Urinary bladder (tissue), 4 donors: ENCODE results near the gene ANAPC15. TPM values are rescaled to one million over a fixed set of nuclear protein-coding genes. Genes with fewer than 3 reads are reported as not detected.
"Not testable (repeated sequence)": the region's sequence is repeated elsewhere in the genome, so short reads cannot be mapped to it uniquely, and the experiment has no call there.

ENCODE experiments used
- DNase-seq: peaks from one replicate; pipeline ENCODE4 v3.0.0-alpha.2; 2015; ENCODE audit errors: extremely low spot score
- H3K27ac ChIP-seq: one replicate; pipeline ENCODE4 v1.5.1; 2013; ENCODE audit warnings: low read depth, mild to moderate bottlenecking, moderate library complexity
- H3K36me3 ChIP-seq: one replicate; pipeline ENCODE4 v1.6.1; 2013; ENCODE audit warnings: mild to moderate bottlenecking, moderate library complexity; ENCODE audit not compliant: insufficient read depth
- H3K4me1 ChIP-seq: one replicate; pipeline ENCODE4 v1.6.1; 2013; ENCODE audit warnings: mild to moderate bottlenecking, moderate library complexity; ENCODE audit not compliant: insufficient read depth
- H3K4me3 ChIP-seq: one replicate; pipeline ENCODE4 v1.5.1; 2013; ENCODE audit warnings: low read depth, low read length
- WGBS: extraction: QIAGEN DNeasy Blood & Tissue Kit; methylation state at CpG from one replicate; pipeline ENCODE4 v1.1.7; 2013; 5-methylcytosine and 5-hydroxymethylcytosine counted together
- polyA plus RNA-seq: library from polyadenylated mRNA; stranded (reverse); fragments of 200-250 nt; gene quantifications from one replicate; pipeline ENCODE4 v1.2.3, GENCODE V29; 2013
- total RNA-seq: library from RNA; depleted of rRNA; stranded (reverse); fragments of >200 nt; gene quantifications from one replicate; pipeline ENCODE4 v1.2.3, GENCODE V29; 2014
- donor health status: healthy with polysubstance abuse.
- donor health status: healthy.

ANAPC15 gene
- total and polyA plus RNA-seq, 2 donors = 7.7 to 54.9 TPM

- WGBS = 78% methylated on average over 12 of the region's 12 CpGs
- H3K36me3 ChIP-seq = no peaks in the 10 kb centered on the region
- no peaks in the 10 kb centered on the region for H3K4me1 ChIP-seq
- H3K4me3 ChIP-seq = no peak overlapping the region
- DNase-seq = no peak
- H3K27ac ChIP-seq = no peak overlapping the region
Observed at GRCh38 chr11:72138821-72139390, 26.4 kb upstream of the ANAPC15 start.

- Histone ChIP-seq H3K4me3 (no peak overlapping the region), H3K36me3 (no peaks in the 10 kb centered on the region), H3K27ac (no peak overlapping the region), H3K4me1 (no peaks in the 10 kb centered on the region)
- 94% methylated on average over 4 of the region's 4 CpGs for WGBS
- no peak for DNase-seq
Observed at GRCh38 chr11:72136684-72137262, 24.3 kb upstream of the ANAPC15 start.

GRCh38 chr11:72135891-72136683, 23.6 kb upstream of the ANAPC15 start:
- Histone ChIP-seq H3K4me1 (no peaks in the 10 kb centered on the region), H3K36me3 (no peaks in the 10 kb centered on the region), H3K27ac (no peak overlapping the region), H3K4me3 (no peak overlapping the region)
- 86% methylated on average over 14 of the region's 14 CpGs for WGBS
- DNase-seq = no peak

DNA sequence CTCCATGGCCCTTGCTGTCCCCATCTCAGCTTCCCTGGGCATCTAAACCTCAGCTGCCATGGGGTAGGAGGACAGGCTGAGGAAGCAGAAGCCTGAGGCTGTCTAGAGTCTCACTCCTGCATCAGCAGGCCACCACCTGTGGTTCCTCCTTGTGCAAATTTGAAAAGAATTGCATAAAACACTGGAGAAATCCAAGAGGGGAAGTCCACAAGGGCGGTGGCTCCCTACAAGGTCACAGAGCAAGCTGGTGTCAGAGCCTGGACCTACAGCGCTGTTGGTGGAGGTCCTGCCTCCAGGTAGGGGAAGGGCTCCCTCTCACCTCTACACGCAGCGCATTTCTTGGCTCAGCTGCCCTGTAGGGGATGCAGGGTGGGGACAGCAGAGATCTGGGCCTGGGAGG, 23.0 kb upstream of the ANAPC15 start, which contains the start of gene FOLR3:
FOLR3 (plus strand) TSS at position 253 of the 400 bp plus-strand sequence. CDS start 228 bp downstream, outside the sequence.
- not testable (repeated sequence) for H3K4me3 ChIP-seq, H3K27ac ChIP-seq, H3K4me1 ChIP-seq, DNase-seq, H3K36me3 ChIP-seq
- WGBS = 86% methylated on average over 4 of the region's 4 CpGs

GRCh38 chr11:72132646-72133045, 20.2 kb upstream of the ANAPC15 start:
- Histone ChIP-seq H3K4me3 (no peak overlapping the region), H3K36me3 (no peaks in the 10 kb centered on the region), H3K27ac (no peak overlapping the region), H3K4me1 (no peaks in the 10 kb centered on the region)
- DNase-seq = no peak
- 83% methylated on average over 2 of the region's 2 CpGs for WGBS

DNA sequence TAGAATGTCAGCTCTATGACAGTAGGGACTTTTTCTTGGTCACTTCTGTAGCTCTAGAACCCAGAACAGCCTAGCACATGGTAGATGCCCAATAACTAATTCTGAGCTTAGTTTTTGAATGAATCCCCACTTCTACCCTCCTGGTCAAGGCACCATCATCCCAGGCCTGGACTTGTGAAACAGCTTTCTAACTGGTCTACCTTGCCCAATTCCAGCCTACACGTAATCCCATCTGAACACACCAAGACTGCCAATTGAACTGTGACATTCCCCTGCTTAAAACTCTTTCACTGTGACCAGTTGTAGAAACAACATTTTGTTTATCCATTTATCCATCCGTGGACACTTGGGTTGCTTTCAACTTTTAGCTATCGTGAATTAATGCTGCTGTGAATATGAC, 16.9 kb upstream of the ANAPC15 start:
- no peak for DNase-seq
- Histone ChIP-seq H3K4me1 (no peaks in the 10 kb centered on the region), H3K36me3 (no peaks in the 10 kb centered on the region), H3K4me3 (no peak overlapping the region), H3K27ac (no peak overlapping the region)
- WGBS = 84% methylated on average over 3 of the region's 3 CpGs

- no peak for DNase-seq
- 56% methylated on average over 2 of the region's 2 CpGs for WGBS
- no peak overlapping the region for H3K4me3 ChIP-seq
- H3K36me3 ChIP-seq = no peaks in the 10 kb centered on the region
- H3K27ac ChIP-seq = no peak overlapping the region
- H3K4me1 ChIP-seq = no peaks in the 10 kb centered on the region
Observed at GRCh38 chr11:72127923-72128322, 15.4 kb upstream of the ANAPC15 start.

- no peaks in the 10 kb centered on the region for H3K36me3 ChIP-seq
- 60% methylated on average over 1 of the region's 1 CpG for WGBS
- no peak overlapping the region for H3K4me3 ChIP-seq
Observed at GRCh38 chr11:72125956-72126355, 13.5 kb upstream of the ANAPC15 start.

GRCh38 chr11:72124046-72124445, 11.6 kb upstream of the ANAPC15 start:
- Histone ChIP-seq H3K4me1 (no peaks in the 10 kb centered on the region), H3K4me3 (no peak overlapping the region), H3K27ac (no peak overlapping the region), H3K36me3 (no peaks in the 10 kb centered on the region)
- WGBS = 87% methylated on average over 6 of the region's 6 CpGs
- no peak for DNase-seq

More at GRCh38 chr11:72125956-72126355, 13.5 kb upstream of the ANAPC15 start:
- Histone ChIP-seq H3K27ac (no peak overlapping the region), H3K4me1 (no peaks in the 10 kb centered on the region)
- no peak for DNase-seq

DNA sequence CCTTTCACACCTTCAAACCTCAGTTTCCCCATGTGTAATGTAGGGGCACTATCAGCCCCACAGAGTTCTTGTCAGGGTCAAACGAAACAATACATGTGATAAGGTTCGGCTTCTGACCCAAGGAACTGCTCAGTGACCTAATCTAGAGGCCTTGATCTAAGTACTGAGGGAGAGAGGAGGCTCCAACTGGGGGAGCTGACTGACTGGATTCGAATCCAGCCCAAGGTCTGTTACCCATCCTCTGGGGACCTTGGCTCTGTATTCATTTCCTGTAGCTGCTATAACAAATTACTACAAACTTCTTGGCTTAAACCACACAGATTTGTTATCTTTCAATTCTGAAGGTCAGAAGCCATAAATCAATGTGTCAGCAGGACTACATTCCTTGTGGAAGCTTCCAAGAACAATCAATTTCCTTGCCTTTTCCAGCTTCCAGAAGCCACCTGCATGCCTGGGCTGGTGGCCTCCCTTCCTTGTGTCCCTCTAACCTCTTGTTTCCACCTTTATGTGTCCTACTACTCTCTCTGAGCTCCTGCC, 10.7 kb upstream of the ANAPC15 start:
- no peak overlapping the region for H3K27ac ChIP-seq
- no peak for DNase-seq
- 72% methylated on average over 3 of the region's 3 CpGs for WGBS
- no peak overlapping the region for H3K4me3 ChIP-seq
- no peaks in the 10 kb centered on the region for H3K4me1 ChIP-seq
- no peaks in the 10 kb centered on the region for H3K36me3 ChIP-seq

DNA sequence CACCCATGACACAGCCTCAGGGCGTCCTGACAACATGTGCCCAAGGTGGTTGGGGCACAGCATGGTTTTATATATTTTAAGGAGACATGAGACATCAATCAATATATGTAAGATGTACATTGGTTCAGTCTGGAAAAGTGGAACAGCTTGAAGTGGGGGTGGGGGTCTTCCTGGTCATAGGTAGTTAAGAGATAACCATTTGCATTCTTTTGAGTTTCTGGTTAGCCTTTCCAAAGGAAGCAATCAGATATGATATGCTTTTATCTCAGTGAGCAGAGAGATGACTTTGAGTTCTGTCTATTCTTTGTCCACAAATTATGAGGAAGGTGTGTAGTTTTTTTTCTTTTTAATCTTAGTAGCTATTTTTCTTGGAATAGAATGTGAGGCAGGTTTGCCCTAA, 10.1 kb upstream of the ANAPC15 start:
- Histone ChIP-seq H3K27ac (no peak overlapping the region), H3K36me3 (no peaks in the 10 kb centered on the region), H3K4me3 (no peak overlapping the region), H3K4me1 (no peaks in the 10 kb centered on the region)
- 86% methylated on average over 1 of the region's 1 CpG for WGBS
- no peak for DNase-seq

DNA sequence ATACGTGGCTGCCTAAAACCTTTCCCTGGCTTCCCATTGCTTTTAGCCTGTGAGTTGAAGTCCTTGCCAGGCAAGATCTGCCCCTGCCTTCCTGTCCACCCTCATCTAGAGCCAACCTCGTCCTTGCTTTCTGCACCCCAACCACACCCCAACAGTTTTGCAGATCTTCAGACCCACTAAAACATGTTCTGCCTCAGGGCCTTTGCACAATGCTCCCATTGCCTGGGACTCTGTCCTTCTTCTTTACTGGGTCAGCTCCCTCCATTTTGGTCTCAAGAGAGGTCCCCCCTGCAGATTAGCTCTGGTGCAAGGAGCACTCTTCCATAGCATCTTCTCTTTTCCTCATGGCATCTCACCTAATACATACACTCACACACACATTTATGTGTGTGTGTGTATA, 8.4 kb upstream of the ANAPC15 start:
- no peak overlapping the region for H3K27ac ChIP-seq
- 76% methylated on average over 2 of the region's 2 CpGs for WGBS
- no peaks in the 10 kb centered on the region for H3K36me3 ChIP-seq
- no peak for DNase-seq
- H3K4me3 ChIP-seq = no peak overlapping the region
- H3K4me1 ChIP-seq = no peaks in the 10 kb centered on the region

DNA sequence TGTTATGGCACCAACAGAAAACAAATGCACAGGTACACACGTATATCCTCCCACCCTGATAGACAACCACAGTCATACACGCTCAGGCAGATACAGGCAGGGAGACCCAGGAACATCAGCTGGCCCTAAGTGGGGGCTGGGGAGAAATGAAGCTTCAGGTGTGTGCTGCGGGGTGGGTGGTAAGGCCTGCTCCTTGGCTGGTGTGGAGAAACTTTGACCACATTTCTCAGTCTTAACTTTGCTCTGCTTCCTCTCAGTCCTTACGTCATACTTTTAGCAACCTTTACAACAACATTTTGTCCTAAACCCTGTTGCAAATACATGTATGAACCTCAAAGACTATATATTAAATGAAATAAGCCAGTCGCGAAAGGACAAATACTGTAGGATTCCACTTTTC, 6.7 kb upstream of the ANAPC15 start:
- Histone ChIP-seq H3K27ac (no peak overlapping the region), H3K4me1 (no peaks in the 10 kb centered on the region), H3K36me3 (no peaks in the 10 kb centered on the region), H3K4me3 (no peak overlapping the region)
- WGBS = 80% methylated on average over 6 of the region's 6 CpGs
- DNase-seq = no peak
